Thoracic aorta (tissue), 2 donors: ENCODE results near the gene USP19. TPM values are rescaled to one million over a fixed set of nuclear protein-coding genes. Genes with fewer than 3 reads are reported as not detected.

Experiments
- ATAC-seq: fragments of 150-250 bp; one replicate; pipeline ENCODE4 v1.8.0; 2017; ENCODE audit warnings: low read depth; ENCODE audit not compliant: insufficient number of reproducible peaks, low FRiP score
- DNase-seq: peaks from one replicate; pipeline ENCODE4 v3.0.0-alpha.2; 2020; ENCODE audit warnings: low spot score
- H3K27ac ChIP-seq, 2 donors: fragments of 200-600 bp; sonication (generic); 1 replicate in 1 of 2; 2 replicates in 1 of 2; pipeline ENCODE4 v1.5.1; 2016; ENCODE audit warnings: mild to moderate bottlenecking in 2 of 2, moderate library complexity in 2 of 2
- H3K27me3 ChIP-seq: fragments of 200-600 bp; sonication (generic); replicated peaks from 2 replicates; pipeline ENCODE4 v1.6.0; 2016; ENCODE audit warnings: mild to moderate bottlenecking; ENCODE audit not compliant: insufficient read depth
- H3K36me3 ChIP-seq: fragments of 200-600 bp; sonication (generic); one replicate; pipeline ENCODE4 v1.5.1; 2016
- H3K4me1 ChIP-seq, 2 donors: fragments of 200-600 bp; sonication (generic); 1 replicate in 1 of 2; 2 replicates in 1 of 2; pipeline versions ENCODE4 v1.5.1 to v1.6.0; 2016; ENCODE audit warnings: low read depth in 2 of 2, mild to moderate bottlenecking in 1 of 2; ENCODE audit not compliant: control insufficient read depth in 1 of 2
- H3K4me3 ChIP-seq: fragments of 200-600 bp; sonication (generic); 2 replicates; pipeline ENCODE4 v1.5.1; 2016; ENCODE audit warnings: mild to moderate bottlenecking
- H3K9me3 ChIP-seq: fragments of 200-600 bp; sonication (generic); 2 replicates; pipeline ENCODE4 v1.5.1; 2016
- total RNA-seq, 2 donors: library from RNA; depleted of rRNA; stranded (reverse); fragments of >200 nt; gene quantifications; one replicate each; pipeline versions ENCODE4 v1.1.0 to v1.2.3, GENCODE V29; 2016
- TF ChIP-seq, protein P1 (sequence below): fragments of 200-600 bp; sonication (generic); IDR thresholded peaks from one replicate; pipeline ENCODE4 v1.5.1; 2019; ENCODE audit warnings: antibody characterized with exemption

The USP19 gene
- total RNA-seq, 2 donors from 2014 or later, result 56.3 to 62.5 TPM

- Histone ChIP-seq H3K27ac (peak within 1 kb of the TSS; percentile 88 to 94), H3K9me3 (no peaks in the 10 kb centered on the region), H3K36me3 (peaks cover 22% of the 10 kb centered on the region), H3K27me3 (no peaks in the 10 kb centered on the region), H3K4me3 (peak within 1 kb of the TSS; percentile 84), H3K4me1 (peaks cover 14 to 41% of the 10 kb centered on the region in 2 donors)
- peak; percentile 51 for ATAC-seq
- TF ChIP-seq, protein P1, sequence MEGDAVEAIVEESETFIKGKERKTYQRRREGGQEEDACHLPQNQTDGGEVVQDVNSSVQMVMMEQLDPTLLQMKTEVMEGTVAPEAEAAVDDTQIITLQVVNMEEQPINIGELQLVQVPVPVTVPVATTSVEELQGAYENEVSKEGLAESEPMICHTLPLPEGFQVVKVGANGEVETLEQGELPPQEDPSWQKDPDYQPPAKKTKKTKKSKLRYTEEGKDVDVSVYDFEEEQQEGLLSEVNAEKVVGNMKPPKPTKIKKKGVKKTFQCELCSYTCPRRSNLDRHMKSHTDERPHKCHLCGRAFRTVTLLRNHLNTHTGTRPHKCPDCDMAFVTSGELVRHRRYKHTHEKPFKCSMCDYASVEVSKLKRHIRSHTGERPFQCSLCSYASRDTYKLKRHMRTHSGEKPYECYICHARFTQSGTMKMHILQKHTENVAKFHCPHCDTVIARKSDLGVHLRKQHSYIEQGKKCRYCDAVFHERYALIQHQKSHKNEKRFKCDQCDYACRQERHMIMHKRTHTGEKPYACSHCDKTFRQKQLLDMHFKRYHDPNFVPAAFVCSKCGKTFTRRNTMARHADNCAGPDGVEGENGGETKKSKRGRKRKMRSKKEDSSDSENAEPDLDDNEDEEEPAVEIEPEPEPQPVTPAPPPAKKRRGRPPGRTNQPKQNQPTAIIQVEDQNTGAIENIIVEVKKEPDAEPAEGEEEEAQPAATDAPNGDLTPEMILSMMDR, result no peak
- no peak for DNase-seq
Observed at GRCh38 chr3:49132437-49133225, 12.0 kb upstream of the USP19 start, which contains the start of gene LAMB2. TSS of gene LAMB2 (minus strand) at chr3:49133050. CDS start at chr3:49132867, 183 bp downstream.

DNA sequence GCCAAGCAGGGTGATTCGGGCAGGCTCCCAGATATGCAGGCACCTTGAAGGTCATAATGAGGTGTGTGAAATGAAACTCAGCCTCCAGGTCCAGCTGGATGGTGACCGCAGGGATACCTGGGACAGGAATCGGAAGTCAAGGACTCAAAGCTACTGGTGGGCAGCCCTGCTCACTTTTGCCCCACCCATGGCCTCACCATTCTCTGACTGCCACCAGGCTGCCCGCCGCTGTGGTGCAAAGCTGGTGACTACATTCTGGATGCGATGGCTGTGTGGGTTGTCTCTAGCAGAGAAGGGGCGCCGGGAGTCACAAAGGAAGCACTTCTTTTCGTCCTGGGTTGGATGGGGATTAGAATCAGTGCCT lies 11.4 kb upstream of the USP19 start:
- no peaks in the 10 kb centered on the region for H3K27me3 ChIP-seq
- peaks cover 14 to 41% of the 10 kb centered on the region in 2 donors for H3K4me1 ChIP-seq
- H3K9me3 ChIP-seq, result no peaks in the 10 kb centered on the region
- peaks cover 22% of the 10 kb centered on the region for H3K36me3 ChIP-seq
- peak overlapping the region; percentile 84 for H3K4me3 ChIP-seq
- TF ChIP-seq, protein P1, result no peak
- no peak for DNase-seq
- peak overlapping the region; percentile 88 to 94 for H3K27ac ChIP-seq
- no peak for ATAC-seq

DNA sequence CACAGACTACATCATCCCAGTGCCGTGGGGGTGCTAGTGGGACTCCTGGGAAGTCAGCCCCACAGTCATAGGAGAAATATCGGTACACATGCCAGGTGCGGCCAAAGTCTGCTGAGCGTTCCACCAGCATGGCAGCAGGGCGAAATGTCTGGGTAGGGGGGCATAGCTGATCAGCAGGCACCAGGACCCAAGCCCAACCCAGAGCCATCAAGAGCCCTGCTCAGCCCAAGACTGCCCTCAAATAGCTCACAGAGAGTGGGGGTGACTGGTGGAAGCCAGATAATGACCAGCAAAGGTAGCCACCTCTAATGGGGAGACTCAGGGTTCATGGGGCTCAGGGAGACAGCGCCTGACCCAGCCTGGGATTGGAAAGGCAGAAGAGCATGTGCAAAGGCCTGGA lies 11.0 kb upstream of the USP19 start:
- Histone ChIP-seq H3K27me3 (no peaks in the 10 kb centered on the region), H3K4me1 (peaks cover 14 to 41% of the 10 kb centered on the region in 2 donors), H3K4me3 (peak overlapping the region; percentile 84), H3K36me3 (peaks cover 22% of the 10 kb centered on the region), H3K9me3 (no peaks in the 10 kb centered on the region), H3K27ac (peak overlapping the region; percentile 88 to 94)
- TF ChIP-seq, protein P1, result no peak
- DNase-seq (no peak), ATAC-seq (no peak)

GRCh38 chr3:49131040-49131439 lies 10.4 kb upstream of the USP19 start:
- H3K36me3 ChIP-seq, result peaks cover 26% of the 10 kb centered on the region
- no peaks in the 10 kb centered on the region for H3K27me3 ChIP-seq
- TF ChIP-seq, protein P1, result no peak
- no peak for DNase-seq
- ATAC-seq, result no peak
- H3K27ac ChIP-seq, result peak overlapping the region; percentile 15 to 88
- H3K4me1 ChIP-seq, result peaks cover 14 to 41% of the 10 kb centered on the region in 2 donors
- peak overlapping the region; percentile 84 for H3K4me3 ChIP-seq
- H3K9me3 ChIP-seq, result no peaks in the 10 kb centered on the region

- Histone ChIP-seq H3K27ac (no peak overlapping the region), H3K4me3 (no peak overlapping the region), H3K27me3 (no peaks in the 10 kb centered on the region), H3K36me3 (peaks cover 64% of the 10 kb centered on the region), H3K4me1 (peaks cover 0 to 15% of the 10 kb centered on the region in 2 donors), H3K9me3 (no peaks in the 10 kb centered on the region)
- DNase-seq, result no peak
- TF ChIP-seq, protein P1, result no peak
- no peak for ATAC-seq
Observed at GRCh38 chr3:49124991-49125670, 4.5 kb upstream of the USP19 start.
